Measurements from ENCODE around the gene WDR20.

DNA sequence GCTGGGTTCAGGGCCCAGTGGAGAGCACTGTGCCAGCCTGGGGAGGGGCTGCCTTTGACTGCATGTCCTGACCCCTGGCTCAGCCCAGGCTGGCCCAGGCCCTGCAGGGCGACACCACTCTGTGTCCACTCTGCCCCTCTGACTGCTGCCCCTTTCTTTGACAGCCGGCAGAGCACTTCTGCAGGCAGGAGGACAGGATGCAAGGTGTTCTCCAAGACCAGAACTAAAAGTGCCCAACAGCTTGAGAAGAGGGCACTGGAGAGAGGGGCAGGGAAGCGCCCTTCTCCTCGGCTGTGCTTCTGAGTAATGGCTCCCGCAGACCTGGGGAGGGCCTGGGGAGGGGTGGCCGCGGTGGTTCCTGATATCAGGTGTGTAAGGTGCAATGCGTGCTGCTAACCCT is 72.7 kb downstream of the WDR20 start:
- TF ChIP-seq, protein P1, sequence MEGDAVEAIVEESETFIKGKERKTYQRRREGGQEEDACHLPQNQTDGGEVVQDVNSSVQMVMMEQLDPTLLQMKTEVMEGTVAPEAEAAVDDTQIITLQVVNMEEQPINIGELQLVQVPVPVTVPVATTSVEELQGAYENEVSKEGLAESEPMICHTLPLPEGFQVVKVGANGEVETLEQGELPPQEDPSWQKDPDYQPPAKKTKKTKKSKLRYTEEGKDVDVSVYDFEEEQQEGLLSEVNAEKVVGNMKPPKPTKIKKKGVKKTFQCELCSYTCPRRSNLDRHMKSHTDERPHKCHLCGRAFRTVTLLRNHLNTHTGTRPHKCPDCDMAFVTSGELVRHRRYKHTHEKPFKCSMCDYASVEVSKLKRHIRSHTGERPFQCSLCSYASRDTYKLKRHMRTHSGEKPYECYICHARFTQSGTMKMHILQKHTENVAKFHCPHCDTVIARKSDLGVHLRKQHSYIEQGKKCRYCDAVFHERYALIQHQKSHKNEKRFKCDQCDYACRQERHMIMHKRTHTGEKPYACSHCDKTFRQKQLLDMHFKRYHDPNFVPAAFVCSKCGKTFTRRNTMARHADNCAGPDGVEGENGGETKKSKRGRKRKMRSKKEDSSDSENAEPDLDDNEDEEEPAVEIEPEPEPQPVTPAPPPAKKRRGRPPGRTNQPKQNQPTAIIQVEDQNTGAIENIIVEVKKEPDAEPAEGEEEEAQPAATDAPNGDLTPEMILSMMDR (IDR thresholded peaks at IDR 0.05), result no peak
- TF ChIP-seq POLR2A (IDR thresholded peaks at IDR 0.05), result no peak
